GM18499 (cell line): ENCODE measurements around the gene ATP8B3.
"Not testable (repeated sequence)": the region's sequence is repeated elsewhere in the genome, so short reads cannot be mapped to it uniquely, and the experiment has no call there.

Source experiments
- ATAC-seq: cut with Tn5 transposase; IDR thresholded peaks from one replicate; pipeline ENCODE4 v1.9.1; 2021; ENCODE audit warnings: moderate number of reproducible peaks; ENCODE audit not compliant: insufficient read depth, unreplicated experiment

The ATP8B3 gene

GRCh38 chr19:1760786-1761527 lies 51.1 kb downstream of the ATP8B3 start:
- ATAC-seq = not testable (repeated sequence)

GRCh38 chr19:1760020-1760419 lies 52.1 kb downstream of the ATP8B3 start:
- ATAC-seq = no peak

GRCh38 chr19:1758959-1759903 lies 52.8 kb downstream of the ATP8B3 start:
- ATAC-seq = no peak

DNA sequence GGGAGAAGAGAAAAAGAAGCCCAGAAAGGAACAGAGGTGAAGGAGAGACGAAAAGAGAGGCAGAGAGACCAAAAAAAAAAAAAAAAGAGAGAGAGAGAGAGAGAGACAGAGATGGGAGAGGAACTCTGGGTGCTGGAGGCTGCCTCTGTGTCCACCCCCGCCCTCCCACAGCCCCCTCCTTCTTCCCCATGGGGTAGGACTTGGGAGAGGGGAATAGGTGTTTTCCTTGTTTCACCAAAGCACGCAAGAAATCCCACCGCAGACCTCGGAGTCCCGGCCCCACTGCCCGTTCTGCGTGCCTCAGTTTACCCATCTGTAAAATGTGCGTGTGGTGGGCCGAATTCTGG lies 53.9 kb downstream of the ATP8B3 start:
- no peak for ATAC-seq

GRCh38 chr19:1757468-1758230 lies 54.4 kb downstream of the ATP8B3 start:
- no peak for ATAC-seq

- no peak for ATAC-seq
These were observed 55.2 kb downstream of the ATP8B3 start for GRCh38 chr19:1756705-1757465.

DNA sequence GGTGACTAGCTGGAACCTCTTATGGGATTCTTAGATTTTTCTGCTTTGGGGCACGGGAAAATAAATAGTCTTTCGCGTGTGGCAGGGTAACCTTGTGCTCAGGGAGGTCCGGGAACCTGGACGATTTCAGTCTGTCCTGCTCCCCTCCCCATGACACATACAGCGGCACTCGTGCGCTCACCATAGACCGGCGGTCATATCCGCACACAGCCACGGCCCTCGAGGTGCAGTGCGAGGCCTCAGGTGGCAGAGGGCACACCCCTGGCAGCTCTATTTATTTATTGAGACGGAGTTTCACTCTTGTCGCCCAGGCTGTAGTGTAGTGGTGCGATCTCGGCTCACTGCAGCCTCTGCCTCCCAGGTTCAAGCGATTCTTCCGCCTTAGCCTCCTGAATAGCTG lies 55.8 kb downstream of the ATP8B3 start:
- no peak for ATAC-seq

GRCh38 chr19:1755467-1756171 lies 56.5 kb downstream of the ATP8B3 start:
- ATAC-seq = no peak

DNA sequence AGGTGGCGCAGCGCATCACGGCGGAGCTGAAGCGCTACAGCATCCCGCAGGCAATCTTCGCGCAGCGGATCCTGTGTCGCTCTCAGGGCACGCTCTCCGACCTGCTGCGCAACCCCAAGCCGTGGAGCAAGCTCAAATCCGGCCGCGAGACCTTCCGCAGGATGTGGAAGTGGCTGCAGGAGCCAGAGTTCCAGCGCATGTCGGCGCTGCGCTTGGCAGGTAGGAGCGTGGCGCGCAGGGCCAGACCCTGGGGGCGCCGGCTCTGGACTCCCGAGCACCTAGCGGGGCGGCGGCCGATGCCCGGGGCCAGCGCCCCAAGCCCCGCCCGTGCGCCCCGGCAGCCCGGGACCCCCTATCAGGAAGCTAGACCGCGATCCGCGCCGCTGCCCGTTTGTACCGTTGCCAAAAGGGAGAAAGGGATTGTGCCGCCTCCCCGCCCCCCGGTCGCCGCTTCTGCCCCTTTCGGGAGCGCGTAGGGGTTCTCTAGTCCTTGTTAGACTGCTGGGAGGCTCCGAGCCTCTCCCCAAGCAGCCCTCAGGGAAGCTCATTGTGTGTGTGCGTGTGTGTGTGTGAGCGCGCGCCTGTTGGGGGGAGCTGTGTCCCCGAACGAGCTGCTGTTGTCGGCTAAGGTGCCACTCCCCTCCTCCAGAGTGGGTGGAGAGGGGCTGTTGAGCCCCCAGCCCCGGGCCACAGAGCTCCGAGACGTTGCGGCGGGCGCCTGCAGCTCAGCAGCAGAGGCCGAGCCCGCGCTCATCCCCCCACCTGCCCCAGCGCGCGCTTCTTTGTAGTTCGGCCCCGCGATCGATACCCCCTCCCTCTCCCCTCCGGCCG lies 57.2 kb downstream of the ATP8B3 start:
- no peak for ATAC-seq

DNA sequence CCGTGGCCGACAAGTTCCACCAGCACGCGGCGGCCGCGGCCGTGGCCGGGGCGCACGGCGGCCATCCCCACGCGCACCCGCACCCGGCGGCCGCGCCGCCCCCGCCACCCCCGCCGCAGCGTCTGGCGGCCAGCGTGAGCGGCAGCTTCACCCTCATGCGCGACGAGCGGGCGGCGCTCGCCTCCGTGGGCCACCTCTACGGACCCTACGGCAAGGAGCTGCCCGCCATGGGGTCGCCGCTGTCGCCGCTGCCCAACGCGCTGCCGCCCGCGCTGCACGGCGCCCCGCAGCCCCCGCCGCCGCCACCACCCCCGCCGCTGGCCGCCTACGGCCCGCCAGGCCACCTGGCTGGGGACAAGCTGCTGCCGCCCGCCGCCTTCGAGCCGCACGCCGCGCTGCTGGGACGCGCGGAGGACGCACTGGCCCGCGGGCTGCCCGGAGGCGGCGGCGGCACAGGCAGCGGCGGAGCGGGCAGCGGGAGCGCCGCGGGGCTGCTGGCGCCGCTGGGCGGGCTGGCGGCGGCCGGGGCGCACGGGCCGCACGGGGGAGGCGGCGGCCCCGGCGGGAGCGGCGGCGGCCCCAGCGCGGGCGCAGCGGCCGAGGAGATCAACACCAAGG lies 57.9 kb downstream of the ATP8B3 start:
- no peak for ATAC-seq

- ATAC-seq = no peak
These were observed 59.0 kb downstream of the ATP8B3 start, which contains the start of gene ONECUT3 for GRCh38 chr19:1752757-1753728. Gene ONECUT3, plus strand, starts transcription at chr19:1753506. Its CDS starts 157 bp downstream, at chr19:1753663.

- ATAC-seq = no peak
These were observed 59.9 kb downstream of the ATP8B3 start for GRCh38 chr19:1752009-1752756.

DNA sequence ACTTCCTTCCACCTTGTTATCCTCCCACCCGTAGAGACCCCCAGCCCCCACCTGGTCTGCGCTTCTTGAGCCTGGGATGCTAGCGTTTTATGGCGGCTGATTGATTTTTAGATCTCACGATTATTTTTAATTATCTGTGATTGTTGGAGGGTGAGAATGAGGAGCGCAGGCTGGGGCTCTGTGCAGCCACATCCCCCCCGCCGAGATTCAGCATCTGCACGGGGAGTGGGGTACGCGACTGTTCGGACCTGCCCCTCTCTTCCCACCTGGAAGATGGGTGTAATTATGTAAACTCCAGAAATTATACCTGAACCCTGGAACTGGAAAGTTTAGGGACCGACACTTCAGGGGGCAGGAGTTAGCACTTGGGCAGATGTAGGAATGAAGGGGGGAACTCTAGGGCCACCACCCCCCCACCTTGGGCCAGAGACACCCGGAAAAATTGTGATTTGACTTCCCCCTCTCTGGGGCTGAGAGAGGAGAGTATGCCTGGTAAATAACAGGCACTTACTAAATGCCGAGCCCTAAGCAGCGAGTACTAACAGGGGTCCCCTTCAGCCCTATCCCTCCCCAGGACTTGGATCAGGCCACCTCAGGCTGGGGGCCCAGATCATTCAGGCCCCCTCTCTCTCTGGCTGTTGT lies 60.6 kb downstream of the ATP8B3 start:
- ATAC-seq = no peak

GRCh38 chr19:1750343-1751021 lies 61.6 kb downstream of the ATP8B3 start:
- no peak for ATAC-seq
